IMR-90 (cell line): ENCODE data around the gene DIAPH1. TPM values are rescaled to one million over a fixed set of nuclear protein-coding genes. Genes with fewer than 3 reads are reported as not detected.

Source experiments
- ATAC-seq: fragments of 200-7000 bp; cut with Tn5 transposase; 2 replicates; pipeline ENCODE4 v1.9.1; 2020; ENCODE audit warnings: low read depth, mild to moderate bottlenecking, moderate library complexity
- BruUV-seq: library from RNA; stranded (reverse); fragments of 400-500 nt; replicated peaks from 2 replicates; lab custom pipeline; 2021; lab: Mats Ljungman, UMichigan
- CTCF ChIA-PET: fragments of 300-600 bp; formaldehyde crosslinking; extraction: SDS; loops from one replicate; lab custom pipeline; 2021; ENCODE audit warnings: antibody characterized with exemption; lab: Yijun Ruan, JAX
- POLR2A ChIA-PET: fragments of 300-600 bp; sonication (Branson Sonifier 250); formaldehyde crosslinking; loops from one replicate; lab custom pipeline; 2022; ENCODE audit warnings: antibody characterized with exemption; ENCODE audit not compliant: unreplicated experiment; lab: Charles Lee
- DNase-seq: peaks from one replicate; pipeline ENCODE4 v3.0.0; 2013
- H2AFZ ChIP-seq: replicated peaks from 2 replicates; pipeline ENCODE3; 2013; ENCODE audit warnings: low read length, mild to moderate bottlenecking; ENCODE audit not compliant: poor library complexity
- H2AK5ac ChIP-seq: 2 replicates; pipeline ENCODE4 v1.6.1; 2013; ENCODE audit warnings: low read depth, low read length, inconsistent platforms
- H2AK9ac ChIP-seq: replicated peaks from 2 replicates; pipeline ENCODE3; 2013; ENCODE audit warnings: mild to moderate bottlenecking, low read depth, low read length, moderate library complexity; ENCODE audit not compliant: poor library complexity
- H2BK120ac ChIP-seq: 2 replicates; pipeline ENCODE4 v1.6.1; 2013; ENCODE audit warnings: low read depth, low read length, inconsistent platforms
- H2BK15ac ChIP-seq: 3 replicates; pipeline ENCODE4 v1.6.1; 2013; ENCODE audit warnings: low read depth, low read length, inconsistent platforms
- H2BK20ac ChIP-seq: 2 replicates; pipeline ENCODE4 v1.6.1; 2013; ENCODE audit warnings: low read depth, mild to moderate bottlenecking, inconsistent platforms, low read length, moderate library complexity
- H2BK5ac ChIP-seq: 2 replicates; pipeline ENCODE4 v1.6.1; 2013; ENCODE audit warnings: mild to moderate bottlenecking, low read depth, low read length, inconsistent platforms; ENCODE audit not compliant: poor library complexity, severe bottlenecking
- H3K14ac ChIP-seq: replicated peaks from 2 replicates; pipeline ENCODE4 v1.6.1; 2013; ENCODE audit warnings: low read depth, low read length, inconsistent platforms
- H3K18ac ChIP-seq: 2 replicates; pipeline ENCODE4 v1.6.1; 2013; ENCODE audit warnings: low read depth, low read length, control low read depth
- H3K23ac ChIP-seq: 2 replicates; pipeline ENCODE4 v1.6.1; 2013; ENCODE audit warnings: low read depth, low read length, inconsistent platforms
- H3K27ac ChIP-seq: 2 replicates; pipeline ENCODE4 v1.5.1; 2013; ENCODE audit warnings: mild to moderate bottlenecking, control low read depth, low read length; ENCODE audit not compliant: insufficient read depth
- H3K27me3 ChIP-seq: 2 replicates; pipeline ENCODE4 v1.6.1; 2013; ENCODE audit warnings: low read length; ENCODE audit not compliant: control insufficient read depth, insufficient read depth
- H3K36me3 ChIP-seq: 2 replicates; pipeline ENCODE4 v1.6.1; 2013; ENCODE audit warnings: low read length, mixed read lengths; ENCODE audit not compliant: control insufficient read depth, insufficient read depth
- H3K4ac ChIP-seq: 2 replicates; pipeline ENCODE4 v1.6.1; 2013; ENCODE audit warnings: low read depth, low read length, inconsistent platforms
- H3K4me1 ChIP-seq: 2 replicates; pipeline ENCODE4 v1.6.1; 2013; ENCODE audit warnings: low read length, mixed read lengths; ENCODE audit not compliant: control insufficient read depth, insufficient read depth
- H3K4me2 ChIP-seq: 2 replicates; pipeline ENCODE4 v1.6.1; 2013; ENCODE audit warnings: low read depth, mild to moderate bottlenecking, control low read depth, low read length, moderate library complexity
- H3K4me3 ChIP-seq: 2 replicates; pipeline ENCODE4 v1.5.1; 2013; ENCODE audit warnings: low read depth, mild to moderate bottlenecking, control low read depth, low read length, moderate library complexity; ENCODE audit not compliant: insufficient read depth
- H3K56ac ChIP-seq: 2 replicates; pipeline ENCODE4 v1.6.1; 2013; ENCODE audit warnings: low read length, inconsistent platforms; ENCODE audit not compliant: insufficient read depth; ENCODE audit errors: extremely low read depth
- H3K79me1 ChIP-seq, 2 experiments: 2 replicates each; pipeline ENCODE4 v1.6.1; 2013; ENCODE audit warnings: low read length in 2 of 2, inconsistent platforms in 1 of 2, low read depth in 1 of 2
- H3K9ac ChIP-seq: 2 replicates; pipeline ENCODE4 v1.6.1; 2013; ENCODE audit warnings: low read depth, low read length, control low read depth
- H3K9me1 ChIP-seq: 2 replicates; pipeline ENCODE4 v1.6.1; 2013; ENCODE audit warnings: low read length, inconsistent platforms; ENCODE audit not compliant: insufficient read depth
- H3K9me3 ChIP-seq: 2 replicates; pipeline ENCODE4 v1.6.1; 2013; ENCODE audit warnings: low read length; ENCODE audit not compliant: control insufficient read depth, insufficient read depth
- H4K20me1 ChIP-seq: 2 replicates; pipeline ENCODE4 v1.6.1; 2013; ENCODE audit warnings: low read length, inconsistent platforms; ENCODE audit not compliant: insufficient read depth
- H4K5ac ChIP-seq: 2 replicates; pipeline ENCODE4 v1.6.1; 2013; ENCODE audit warnings: mild to moderate bottlenecking, low read depth, low read length, control low read depth
- H4K8ac ChIP-seq, 2 experiments: 2 replicates each; pipeline ENCODE4 v1.6.1; 2013; ENCODE audit warnings: low read depth in 2 of 2, low read length in 2 of 2, control low read depth in 1 of 2, inconsistent platforms in 1 of 2
- H4K91ac ChIP-seq: 2 replicates; pipeline ENCODE4 v1.6.1; 2013; ENCODE audit warnings: low read depth, low read length, inconsistent platforms; ENCODE audit not compliant: insufficient read depth
- BHLHE40 ChIP-seq: fragments of 150-350 bp; IDR thresholded peaks from 2 replicates; pipeline ENCODE4 v1.6.1; 2016; ENCODE audit warnings: mild to moderate bottlenecking, low read depth, low read length
- CEBPB ChIP-seq: IDR thresholded peaks from 2 replicates; pipeline ENCODE4 v1.6.1; 2012; ENCODE audit warnings: low read depth, low read length, improper control_type of control experiment
- CHD1 ChIP-seq: IDR thresholded peaks from 2 replicates; pipeline ENCODE4 v1.6.1; 2012; ENCODE audit warnings: low read depth, low read length, improper control_type of control experiment
- FOS ChIP-seq: fragments of 150-350 bp; IDR thresholded peaks from 2 replicates; pipeline ENCODE4 v1.6.1; 2016; ENCODE audit warnings: low read depth, low read length
- MAFK ChIP-seq: IDR thresholded peaks from 2 replicates; pipeline ENCODE4 v1.6.1; 2012; ENCODE audit warnings: low read depth, low read length, improper control_type of control experiment
- MAZ ChIP-seq: IDR thresholded peaks from 2 replicates; pipeline ENCODE4 v1.6.1; 2012; ENCODE audit warnings: low read depth, mild to moderate bottlenecking, low read length, improper control_type of control experiment, moderate library complexity, borderline replicate concordance
- MXI1 ChIP-seq: IDR thresholded peaks from 2 replicates; pipeline ENCODE4 v1.6.1; 2012; ENCODE audit warnings: low read depth, mild to moderate bottlenecking, low read length, moderate library complexity, borderline replicate concordance
- NFE2L2 ChIP-seq: fragments of 150-350 bp; IDR thresholded peaks from 2 replicates; pipeline ENCODE4 v1.6.1; 2016; ENCODE audit warnings: low read depth, mild to moderate bottlenecking, low read length
- POLR2A ChIP-seq: IDR thresholded peaks from 2 replicates; pipeline ENCODE4 v1.6.1; 2012; ENCODE audit warnings: mild to moderate bottlenecking, low read depth, low read length
- RAD21 ChIP-seq: IDR thresholded peaks from 2 replicates; pipeline ENCODE4 v1.6.1; 2012; ENCODE audit warnings: low read length, improper control_type of control experiment
- RCOR1 ChIP-seq: IDR thresholded peaks from 2 replicates; pipeline ENCODE4 v1.6.1; 2012; ENCODE audit warnings: mild to moderate bottlenecking, low read length, improper control_type of control experiment; ENCODE audit not compliant: insufficient replicate concordance
- RFX5 ChIP-seq: IDR thresholded peaks from 2 replicates; pipeline ENCODE4 v1.8.0; 2012; ENCODE audit warnings: low read depth, mild to moderate bottlenecking, low read length, moderate library complexity
- SMC3 ChIP-seq: fragments of 150-350 bp; IDR thresholded peaks from 2 replicates; pipeline ENCODE4 v1.6.1; 2016; ENCODE audit warnings: low read depth, mild to moderate bottlenecking, antibody characterized with exemption, low read length, moderate library complexity
- WGBS, 2 experiments: methylation state at CpG; one replicate each; pipeline versions ENCODE4 v1.1.5 to v1.1.7; 2013; ENCODE audit warnings: missing lambda C conversion rate in 2 of 2; ENCODE audit not compliant: insufficient read length in 1 of 2; ENCODE audit errors: extremely low coverage in 2 of 2; 5-methylcytosine and 5-hydroxymethylcytosine counted together
- dilution Hi-C: fragments of 300-500 bp; cut with HindIII; formaldehyde crosslinking; loops from one replicate; pipeline ENCODE4 v1.14.3; 2018; ENCODE audit warnings: low sequenced_read_pairs; ENCODE audit not compliant: unreplicated experiment
- in situ Hi-C: fragments of 300-500 bp; cut with MboI; formaldehyde crosslinking; loops from 3 replicates; pipeline ENCODE4 v1.14.3; 2019; ENCODE audit warnings: low sequenced_read_pairs, inconsistent platforms, mixed read lengths
- intact Hi-C: fragments of 100-400 bp; cut with micrococcal nuclease; formaldehyde crosslinking; loops from 2 replicates; pipeline ENCODE4 v1.10.0; 2022
- polyA plus RNA-seq, 3 experiments: library from polyadenylated mRNA; depleted of rRNA; stranded (reverse); fragments of >200 nt; gene quantifications; 2 replicates each; pipeline ENCODE4 v1.2.3, GENCODE V29; 2012; ENCODE audit warnings: low replicate concordance in 1 of 3
- total RNA-seq: library from RNA; depleted of rRNA; stranded (reverse); fragments of >200 nt; gene quantifications from 2 replicates; pipeline ENCODE4 v1.2.3, GENCODE V29; 2012
- TF ChIP-seq, protein P1 (sequence below): fragments of 150-350 bp; IDR thresholded peaks from 2 replicates; pipeline ENCODE4 v1.6.1; 2016; ENCODE audit warnings: low read depth, mild to moderate bottlenecking, low read length, moderate library complexity, borderline replicate concordance
- TF ChIP-seq, protein P2 (sequence below): conservative IDR thresholded peaks from 2 replicates; pipeline ENCODE4 v1.5.1; 2012; ENCODE audit warnings: mild to moderate bottlenecking, low read depth, low read length, improper control_type of control experiment
- TF ChIP-seq, protein P3 (sequence below): fragments of 150-350 bp; IDR thresholded peaks from 2 replicates; pipeline ENCODE4 v1.6.1; 2017; ENCODE audit warnings: mild to moderate bottlenecking, antibody characterized with exemption, low read length, low read depth

DIAPH1 gene
- total and polyA plus RNA-seq, 2 of the 4 experiments (the other 2 are of a cell fraction): 12.0 to 37.4 TPM

DNA sequence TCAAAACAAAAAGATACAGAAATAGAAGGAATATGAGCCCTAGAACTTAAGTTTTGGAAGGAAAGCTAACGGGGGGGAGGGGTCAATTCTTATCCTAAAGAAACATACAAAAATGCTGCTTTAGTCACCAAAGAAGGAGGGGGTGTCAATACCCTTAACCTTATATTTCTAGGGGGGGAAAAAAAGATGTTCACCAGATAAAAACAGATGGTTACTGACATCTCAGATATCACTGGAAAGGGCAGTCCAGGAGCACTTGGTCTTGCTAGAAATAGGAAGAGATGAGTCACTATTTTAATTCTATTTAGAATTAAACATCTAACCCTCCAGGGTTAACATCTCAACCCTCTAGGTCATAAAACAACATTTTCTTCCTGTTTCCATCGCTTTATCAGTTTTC, 1.7 kb downstream of the DIAPH1 start:
- peak; percentile 29 for DNase-seq
- no peak overlapping the region for H2BK15ac ChIP-seq

More for the DNA sequence above, 1.7 kb downstream of the DIAPH1 start:
- H3K9me1 ChIP-seq: peaks cover 2% of the 10 kb centered on the region; the same call in 1 of the 2 replicates
- POLR2A ChIA-PET: no interaction called here
- peaks cover 12% of the 10 kb centered on the region for H3K36me3 ChIP-seq
- dilution Hi-C loops: no loop called here
- H3K23ac ChIP-seq: 0 out of 2 replicates have a peak overlapping the region, but pooled peaks have one; percentile 67
- H3K9ac ChIP-seq: no peak overlapping the region
- no peak overlapping the region for H3K14ac ChIP-seq
- no peak overlapping the region for H2AK9ac ChIP-seq
- peaks cover 14 to 35% of the 10 kb centered on the region in 2 experiments for H3K79me1 ChIP-seq
- H2BK120ac ChIP-seq: no peak overlapping the region
- no peak overlapping the region for H3K18ac ChIP-seq
- CTCF ChIA-PET: interaction anchor here (1.0 to 6.7 kb wide), 3 partner anchors 9 to 75 kb away, joined by 3 to 94 read pairs (median 5); no protein-coding TSS in a partner anchor
- no peak overlapping the region for H2BK5ac ChIP-seq
- 0 out of 2 replicates have a peak, but pooled peaks cover 3% of the 10 kb centered on the region for H3K4me1 ChIP-seq
- no peak overlapping the region for H3K56ac ChIP-seq
- peak overlapping the region; percentile 99; the same call in 1 of the 2 replicates for H3K4me2 ChIP-seq
- no peak overlapping the region for H2AFZ ChIP-seq
- intact Hi-C loops: no loop called here
- no peak overlapping the region for H4K5ac ChIP-seq
- no peak overlapping the region for H3K4me3 ChIP-seq
- TF ChIP-seq CHD1 (no peak), POLR2A (no peak), RAD21 (no peak), MAFK (no peak), NFE2L2 (no peak), RCOR1 (no peak), CEBPB (no peak), FOS (no peak), RFX5 (no peak), SMC3 (no peak), BHLHE40 (no peak), MXI1 (no peak), MAZ (no peak)
- TF ChIP-seq, protein P1, sequence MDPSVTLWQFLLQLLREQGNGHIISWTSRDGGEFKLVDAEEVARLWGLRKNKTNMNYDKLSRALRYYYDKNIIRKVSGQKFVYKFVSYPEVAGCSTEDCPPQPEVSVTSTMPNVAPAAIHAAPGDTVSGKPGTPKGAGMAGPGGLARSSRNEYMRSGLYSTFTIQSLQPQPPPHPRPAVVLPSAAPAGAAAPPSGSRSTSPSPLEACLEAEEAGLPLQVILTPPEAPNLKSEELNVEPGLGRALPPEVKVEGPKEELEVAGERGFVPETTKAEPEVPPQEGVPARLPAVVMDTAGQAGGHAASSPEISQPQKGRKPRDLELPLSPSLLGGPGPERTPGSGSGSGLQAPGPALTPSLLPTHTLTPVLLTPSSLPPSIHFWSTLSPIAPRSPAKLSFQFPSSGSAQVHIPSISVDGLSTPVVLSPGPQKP: no peak
- TF ChIP-seq, protein P2, sequence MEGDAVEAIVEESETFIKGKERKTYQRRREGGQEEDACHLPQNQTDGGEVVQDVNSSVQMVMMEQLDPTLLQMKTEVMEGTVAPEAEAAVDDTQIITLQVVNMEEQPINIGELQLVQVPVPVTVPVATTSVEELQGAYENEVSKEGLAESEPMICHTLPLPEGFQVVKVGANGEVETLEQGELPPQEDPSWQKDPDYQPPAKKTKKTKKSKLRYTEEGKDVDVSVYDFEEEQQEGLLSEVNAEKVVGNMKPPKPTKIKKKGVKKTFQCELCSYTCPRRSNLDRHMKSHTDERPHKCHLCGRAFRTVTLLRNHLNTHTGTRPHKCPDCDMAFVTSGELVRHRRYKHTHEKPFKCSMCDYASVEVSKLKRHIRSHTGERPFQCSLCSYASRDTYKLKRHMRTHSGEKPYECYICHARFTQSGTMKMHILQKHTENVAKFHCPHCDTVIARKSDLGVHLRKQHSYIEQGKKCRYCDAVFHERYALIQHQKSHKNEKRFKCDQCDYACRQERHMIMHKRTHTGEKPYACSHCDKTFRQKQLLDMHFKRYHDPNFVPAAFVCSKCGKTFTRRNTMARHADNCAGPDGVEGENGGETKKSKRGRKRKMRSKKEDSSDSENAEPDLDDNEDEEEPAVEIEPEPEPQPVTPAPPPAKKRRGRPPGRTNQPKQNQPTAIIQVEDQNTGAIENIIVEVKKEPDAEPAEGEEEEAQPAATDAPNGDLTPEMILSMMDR: no peak
- TF ChIP-seq, protein P3, sequence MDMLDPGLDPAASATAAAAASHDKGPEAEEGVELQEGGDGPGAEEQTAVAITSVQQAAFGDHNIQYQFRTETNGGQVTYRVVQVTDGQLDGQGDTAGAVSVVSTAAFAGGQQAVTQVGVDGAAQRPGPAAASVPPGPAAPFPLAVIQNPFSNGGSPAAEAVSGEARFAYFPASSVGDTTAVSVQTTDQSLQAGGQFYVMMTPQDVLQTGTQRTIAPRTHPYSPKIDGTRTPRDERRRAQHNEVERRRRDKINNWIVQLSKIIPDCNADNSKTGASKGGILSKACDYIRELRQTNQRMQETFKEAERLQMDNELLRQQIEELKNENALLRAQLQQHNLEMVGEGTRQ: no peak
- no peak overlapping the region for H3K27ac ChIP-seq
- H3K27me3 ChIP-seq: no peaks in the 10 kb centered on the region
- H2AK5ac ChIP-seq: no peak overlapping the region
- in situ Hi-C loops: no loop called here
- H4K20me1 ChIP-seq: peaks cover 3% of the 10 kb centered on the region; the same call in 1 of the 2 replicates
- no TSS peak for BruUV-seq
- no peak overlapping the region for H4K91ac ChIP-seq
- H2BK20ac ChIP-seq: no peak overlapping the region
- H3K4ac ChIP-seq: no peak overlapping the region
- ATAC-seq: no peak
- WGBS, 2 experiments: no CpG with 5 or more reads among the region's 2 CpGs
- no peaks in the 10 kb centered on the region for H3K9me3 ChIP-seq
- H4K8ac ChIP-seq: no peak overlapping the region
